WTC11 (cell line): ENCODE results near the gene TINAG. TPM values are rescaled to one million over a fixed set of nuclear protein-coding genes. Genes with fewer than 3 reads are reported as not detected.

Experiments used
- ATAC-seq: fragments of 200-7000 bp; cut with Tn5 transposase; 2 replicates; pipeline ENCODE4 v1.10.0; 2021; ENCODE audit warnings: mild to moderate bottlenecking, moderate library complexity
- CTCF ChIA-PET: fragments of 300-600 bp; sonication (Branson Sonifier 250); formaldehyde crosslinking; loops from one replicate; lab custom pipeline; 2021; ENCODE audit warnings: antibody characterized with exemption; lab: Charles Lee
- POLR2A ChIA-PET: fragments of 350-600 bp; sonication (Branson Sonifier 250); formaldehyde crosslinking; loops from one replicate; lab custom pipeline; 2021; ENCODE audit warnings: antibody characterized with exemption; lab: Charles Lee
- DNase-seq: peaks from one replicate; pipeline ENCODE4 v3.0.0; 2021; ENCODE audit warnings: low spot score
- H3K27ac Mint-ChIP-seq: 2 replicates; pipeline ENCODE4 v1.8.0; 2021; ENCODE audit warnings: mixed read lengths
- H3K27me3 Mint-ChIP-seq: 2 replicates; pipeline ENCODE4 v1.8.0; 2021; ENCODE audit warnings: low read depth, mild to moderate bottlenecking, moderate library complexity, mixed read lengths
- H3K36me3 Mint-ChIP-seq: 2 replicates; pipeline ENCODE4 v1.8.0; 2021; ENCODE audit warnings: mixed read lengths
- H3K4me1 Mint-ChIP-seq: 2 replicates; pipeline ENCODE4 v1.8.0; 2022; ENCODE audit warnings: mixed read lengths
- H3K4me3 Mint-ChIP-seq: 2 replicates; pipeline ENCODE4 v1.8.0; 2021; ENCODE audit warnings: mild to moderate bottlenecking, moderate library complexity, mixed read lengths
- H3K9me3 Mint-ChIP-seq: 2 replicates; pipeline ENCODE4 v1.8.0; 2021; ENCODE audit warnings: mixed read lengths
- CBFB ChIP-seq: sonication (generic); formaldehyde crosslinking; IDR thresholded peaks from 2 replicates; pipeline ENCODE4 v1.8.1; 2022; ENCODE audit warnings: mild to moderate bottlenecking, low read depth, missing genetic modification reagents
- CREM ChIP-seq: sonication (generic); formaldehyde crosslinking; IDR thresholded peaks from 2 replicates; pipeline ENCODE4 v1.8.1; 2022; ENCODE audit warnings: mild to moderate bottlenecking, missing genetic modification reagents, moderate library complexity
- ESRRA ChIP-seq: sonication (generic); formaldehyde crosslinking; IDR thresholded peaks from 2 replicates; pipeline ENCODE4 v1.8.1; 2022; ENCODE audit warnings: mild to moderate bottlenecking, missing genetic modification reagents, borderline replicate concordance
- HMGA2 ChIP-seq: fragments of 250-450 bp; sonication (Bioruptor Pico); IDR thresholded peaks from 2 replicates; pipeline ENCODE4 v1.4.0; 2021; ENCODE audit warnings: mild to moderate bottlenecking, moderate library complexity
- IRF2 ChIP-seq: sonication (generic); formaldehyde crosslinking; IDR thresholded peaks from 2 replicates; pipeline ENCODE4 v1.8.0; 2022; ENCODE audit warnings: low read depth, missing genetic modification reagents, borderline replicate concordance
- JAZF1 ChIP-seq: fragments of 250-450 bp; sonication (Bioruptor Pico); IDR thresholded peaks from 2 replicates; pipeline ENCODE4 v1.9.0; 2021; ENCODE audit warnings: moderate library complexity, mild to moderate bottlenecking, inconsistent platforms
- JUN ChIP-seq: sonication (generic); formaldehyde crosslinking; IDR thresholded peaks from 2 replicates; pipeline ENCODE4 v1.8.0; 2023; ENCODE audit warnings: mild to moderate bottlenecking, missing genetic modification reagents
- MYBL2 ChIP-seq: sonication (generic); formaldehyde crosslinking; IDR thresholded peaks from 2 replicates; pipeline ENCODE4 v1.8.1; 2023; ENCODE audit warnings: mild to moderate bottlenecking, moderate library complexity, missing genetic modification reagents
- NFATC4 ChIP-seq: fragments of 250-450 bp; sonication (Bioruptor Pico); IDR thresholded peaks from 2 replicates; pipeline ENCODE4 v1.9.0; 2021; ENCODE audit warnings: mild to moderate bottlenecking
- NFYB ChIP-seq: sonication (generic); formaldehyde crosslinking; conservative IDR thresholded peaks from 2 replicates; pipeline ENCODE4 v1.8.0; 2022; ENCODE audit warnings: low read depth, missing genetic modification reagents
- NR2C2 ChIP-seq: sonication (generic); formaldehyde crosslinking; IDR thresholded peaks from 2 replicates; pipeline ENCODE4 v1.8.0; 2022; ENCODE audit warnings: mild to moderate bottlenecking, missing genetic modification reagents
- RELA ChIP-seq: sonication (generic); formaldehyde crosslinking; IDR thresholded peaks from 2 replicates; pipeline ENCODE4 v1.8.1; 2022; ENCODE audit warnings: missing genetic modification reagents, mild to moderate bottlenecking, borderline replicate concordance
- RORB ChIP-seq: fragments of 250-450 bp; sonication (Bioruptor Pico); IDR thresholded peaks from 2 replicates; pipeline ENCODE4 v1.9.0; 2021; ENCODE audit warnings: mild to moderate bottlenecking
- SMAD3 ChIP-seq: sonication (generic); formaldehyde crosslinking; IDR thresholded peaks from 2 replicates; pipeline ENCODE4 v1.8.0; 2022; ENCODE audit warnings: missing genetic modification reagents, mild to moderate bottlenecking, borderline replicate concordance
- SOX15 ChIP-seq: fragments of 250-450 bp; sonication (Bioruptor Pico); IDR thresholded peaks from 2 replicates; pipeline ENCODE4 v1.9.0; 2021; ENCODE audit warnings: mild to moderate bottlenecking
- TCF7 ChIP-seq: sonication (generic); formaldehyde crosslinking; IDR thresholded peaks from 2 replicates; pipeline ENCODE4 v1.8.0; 2022; ENCODE audit warnings: mild to moderate bottlenecking, low read depth, missing genetic modification reagents, moderate library complexity
- ZBTB21 ChIP-seq: sonication (generic); formaldehyde crosslinking; IDR thresholded peaks from 2 replicates; pipeline ENCODE4 v1.8.1; 2023; ENCODE audit warnings: mild to moderate bottlenecking, missing genetic modification reagents, borderline replicate concordance
- ZNF232 ChIP-seq: sonication (generic); formaldehyde crosslinking; IDR thresholded peaks from 2 replicates; pipeline ENCODE4 v1.8.0; 2022; ENCODE audit warnings: mild to moderate bottlenecking, missing genetic modification reagents
- ZNF263 ChIP-seq: sonication (generic); formaldehyde crosslinking; IDR thresholded peaks from 2 replicates; pipeline ENCODE4 v1.8.1; 2022; ENCODE audit warnings: low read depth, mild to moderate bottlenecking, moderate library complexity, missing genetic modification reagents
- ZNF317 ChIP-seq: sonication (generic); formaldehyde crosslinking; IDR thresholded peaks from 2 replicates; pipeline ENCODE4 v1.8.1; 2023; ENCODE audit warnings: low read depth, mild to moderate bottlenecking, moderate library complexity, missing genetic modification reagents, borderline replicate concordance
- total RNA-seq: library from RNA; stranded (reverse); gene quantifications from 3 replicates; pipeline ENCODE4 v1.2.3, GENCODE V29; 2021
- TF ChIP-seq, protein P1 (sequence below): fragments of 250-450 bp; sonication (Bioruptor Pico); IDR thresholded peaks from 2 replicates; pipeline ENCODE4 v1.9.0; 2021; ENCODE audit warnings: mild to moderate bottlenecking
- TF ChIP-seq, protein P2 (sequence below): fragments of 250-450 bp; sonication (Bioruptor Pico); IDR thresholded peaks from 2 replicates; pipeline ENCODE4 v1.8.0; 2021; ENCODE audit warnings: mild to moderate bottlenecking
- TF ChIP-seq, protein P3 (sequence below): sonication (generic); formaldehyde crosslinking; IDR thresholded peaks from 2 replicates; pipeline ENCODE4 v1.8.1; 2022; ENCODE audit warnings: mild to moderate bottlenecking, moderate library complexity, missing genetic modification reagents
- TF ChIP-seq, protein P4 (sequence below): fragments of 200-600 bp; IDR thresholded peaks from 2 replicates; pipeline ENCODE4 v1.8.0; 2022; ENCODE audit warnings: antibody characterized with exemption
- TF ChIP-seq, protein P5 (sequence below): sonication (generic); formaldehyde crosslinking; IDR thresholded peaks from 2 replicates; pipeline ENCODE4 v1.8.0; 2022; ENCODE audit warnings: mild to moderate bottlenecking, missing genetic modification reagents
- TF ChIP-seq, protein P6 (sequence below): sonication (generic); formaldehyde crosslinking; IDR thresholded peaks from 2 replicates; pipeline ENCODE4 v1.8.0; 2022; ENCODE audit warnings: mild to moderate bottlenecking, missing genetic modification reagents

The TINAG gene
- total RNA-seq, 1 experiment from 2014 or later = not detected

DNA sequence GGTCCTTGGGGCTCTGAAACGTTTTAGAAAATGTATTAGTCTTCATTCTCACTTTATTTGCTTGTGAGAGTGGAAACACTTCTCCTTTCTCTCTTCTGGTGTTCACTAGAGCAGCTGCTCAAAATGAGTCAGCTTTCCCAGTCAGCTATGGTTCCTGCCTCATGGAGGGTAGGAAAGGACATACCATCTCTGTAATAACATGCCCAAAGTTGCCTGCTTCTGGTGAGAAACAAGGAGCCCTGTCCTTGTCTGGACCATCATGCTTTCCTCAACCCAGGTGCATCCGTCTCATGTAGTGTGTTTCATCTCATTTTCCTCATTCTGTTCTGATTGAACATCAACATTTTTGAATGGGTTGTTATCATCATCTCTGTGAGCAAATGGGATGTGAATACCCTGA lies 17.1 kb upstream of the TINAG start (continued):
- TF ChIP-seq CBFB (CRISPR knock-in tag) = no peak
- TF ChIP-seq, protein P1, sequence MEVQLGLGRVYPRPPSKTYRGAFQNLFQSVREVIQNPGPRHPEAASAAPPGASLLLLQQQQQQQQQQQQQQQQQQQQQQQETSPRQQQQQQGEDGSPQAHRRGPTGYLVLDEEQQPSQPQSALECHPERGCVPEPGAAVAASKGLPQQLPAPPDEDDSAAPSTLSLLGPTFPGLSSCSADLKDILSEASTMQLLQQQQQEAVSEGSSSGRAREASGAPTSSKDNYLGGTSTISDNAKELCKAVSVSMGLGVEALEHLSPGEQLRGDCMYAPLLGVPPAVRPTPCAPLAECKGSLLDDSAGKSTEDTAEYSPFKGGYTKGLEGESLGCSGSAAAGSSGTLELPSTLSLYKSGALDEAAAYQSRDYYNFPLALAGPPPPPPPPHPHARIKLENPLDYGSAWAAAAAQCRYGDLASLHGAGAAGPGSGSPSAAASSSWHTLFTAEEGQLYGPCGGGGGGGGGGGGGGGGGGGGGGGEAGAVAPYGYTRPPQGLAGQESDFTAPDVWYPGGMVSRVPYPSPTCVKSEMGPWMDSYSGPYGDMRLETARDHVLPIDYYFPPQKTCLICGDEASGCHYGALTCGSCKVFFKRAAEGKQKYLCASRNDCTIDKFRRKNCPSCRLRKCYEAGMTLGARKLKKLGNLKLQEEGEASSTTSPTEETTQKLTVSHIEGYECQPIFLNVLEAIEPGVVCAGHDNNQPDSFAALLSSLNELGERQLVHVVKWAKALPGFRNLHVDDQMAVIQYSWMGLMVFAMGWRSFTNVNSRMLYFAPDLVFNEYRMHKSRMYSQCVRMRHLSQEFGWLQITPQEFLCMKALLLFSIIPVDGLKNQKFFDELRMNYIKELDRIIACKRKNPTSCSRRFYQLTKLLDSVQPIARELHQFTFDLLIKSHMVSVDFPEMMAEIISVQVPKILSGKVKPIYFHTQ (CRISPR knock-in tag) = no peak

DNA sequence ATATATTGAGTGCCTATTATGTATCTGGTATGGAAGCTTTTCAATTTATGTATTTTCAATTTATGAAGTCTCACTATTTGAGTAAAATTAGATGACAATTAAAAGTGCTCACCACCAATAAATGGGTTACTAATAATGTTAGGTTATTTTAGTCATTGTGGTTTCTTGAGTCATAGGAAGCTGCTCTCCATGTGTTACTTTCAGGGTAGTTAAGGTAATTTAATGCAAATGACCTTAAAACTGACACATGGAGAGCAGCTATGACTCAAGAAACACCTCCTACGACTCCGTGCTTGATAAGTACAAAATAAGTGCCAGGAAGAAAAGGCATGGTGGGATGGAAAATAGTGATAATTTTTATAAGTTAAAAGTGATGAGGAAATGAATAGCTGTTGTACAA lies 16.5 kb upstream of the TINAG start:
- ChIA-PET POLR2A (no interaction called here), CTCF (no interaction called here)
- DNase-seq (no peak), ATAC-seq (no peak)
- H3K4me1 Mint-ChIP-seq = peaks cover 3% of the 10 kb centered on the region; the same call in 1 of the 2 replicates
- no peak overlapping the region for H3K4me3 Mint-ChIP-seq
- H3K9me3 Mint-ChIP-seq = peaks cover 3% of the 10 kb centered on the region; the same call in 1 of the 2 replicates
- H3K27me3 Mint-ChIP-seq = no peaks in the 10 kb centered on the region
- TF ChIP-seq, protein P2, sequence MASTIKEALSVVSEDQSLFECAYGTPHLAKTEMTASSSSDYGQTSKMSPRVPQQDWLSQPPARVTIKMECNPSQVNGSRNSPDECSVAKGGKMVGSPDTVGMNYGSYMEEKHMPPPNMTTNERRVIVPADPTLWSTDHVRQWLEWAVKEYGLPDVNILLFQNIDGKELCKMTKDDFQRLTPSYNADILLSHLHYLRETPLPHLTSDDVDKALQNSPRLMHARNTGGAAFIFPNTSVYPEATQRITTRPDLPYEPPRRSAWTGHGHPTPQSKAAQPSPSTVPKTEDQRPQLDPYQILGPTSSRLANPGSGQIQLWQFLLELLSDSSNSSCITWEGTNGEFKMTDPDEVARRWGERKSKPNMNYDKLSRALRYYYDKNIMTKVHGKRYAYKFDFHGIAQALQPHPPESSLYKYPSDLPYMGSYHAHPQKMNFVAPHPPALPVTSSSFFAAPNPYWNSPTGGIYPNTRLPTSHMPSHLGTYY = no peak
- TF ChIP-seq, protein P3, sequence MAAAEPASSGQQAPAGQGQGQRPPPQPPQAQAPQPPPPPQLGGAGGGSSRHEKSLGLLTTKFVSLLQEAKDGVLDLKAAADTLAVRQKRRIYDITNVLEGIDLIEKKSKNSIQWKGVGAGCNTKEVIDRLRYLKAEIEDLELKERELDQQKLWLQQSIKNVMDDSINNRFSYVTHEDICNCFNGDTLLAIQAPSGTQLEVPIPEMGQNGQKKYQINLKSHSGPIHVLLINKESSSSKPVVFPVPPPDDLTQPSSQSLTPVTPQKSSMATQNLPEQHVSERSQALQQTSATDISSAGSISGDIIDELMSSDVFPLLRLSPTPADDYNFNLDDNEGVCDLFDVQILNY = no peak
- TF ChIP-seq SMAD3 (CRISPR knock-in tag) (no peak), ZBTB21 (no peak), ZNF232 (CRISPR knock-in tag) (no peak), CREM (CRISPR knock-in tag) (no peak)
- H3K27ac Mint-ChIP-seq = no peak overlapping the region
- H3K36me3 Mint-ChIP-seq = no peaks in the 10 kb centered on the region

DNA sequence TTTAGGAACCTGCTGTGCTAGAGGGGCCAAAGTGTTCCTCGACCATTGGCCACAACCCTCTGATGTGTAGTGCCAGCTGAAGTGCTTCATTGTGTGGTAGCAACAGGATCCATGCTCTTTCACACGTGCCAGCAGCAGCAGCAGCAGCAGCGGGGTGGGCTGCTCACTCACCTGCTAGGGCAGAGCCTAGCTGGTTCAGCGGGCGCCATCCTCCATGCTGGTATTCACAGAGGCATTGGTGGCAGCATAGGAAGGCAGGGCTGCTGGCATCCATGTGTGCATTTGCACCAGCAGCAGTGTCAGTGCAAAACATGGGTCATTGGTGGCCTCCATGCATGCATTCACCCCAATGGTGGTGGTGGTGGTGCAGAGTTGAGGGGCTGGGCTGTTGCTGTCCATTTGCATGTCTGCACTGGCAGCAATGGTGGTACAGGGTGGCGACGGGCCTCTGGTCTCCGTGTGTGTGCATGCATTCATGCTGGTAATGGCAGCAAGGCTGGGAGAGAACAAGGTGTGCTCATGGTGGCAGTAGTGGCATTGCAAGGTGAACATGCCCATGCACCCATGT lies 13.2 kb upstream of the TINAG start:
- no peaks in the 10 kb centered on the region for H3K27me3 Mint-ChIP-seq
- TF ChIP-seq JUN (CRISPR knock-in tag) = no peak
- TF ChIP-seq CBFB (CRISPR knock-in tag) = no peak
- TF ChIP-seq, protein P4, sequence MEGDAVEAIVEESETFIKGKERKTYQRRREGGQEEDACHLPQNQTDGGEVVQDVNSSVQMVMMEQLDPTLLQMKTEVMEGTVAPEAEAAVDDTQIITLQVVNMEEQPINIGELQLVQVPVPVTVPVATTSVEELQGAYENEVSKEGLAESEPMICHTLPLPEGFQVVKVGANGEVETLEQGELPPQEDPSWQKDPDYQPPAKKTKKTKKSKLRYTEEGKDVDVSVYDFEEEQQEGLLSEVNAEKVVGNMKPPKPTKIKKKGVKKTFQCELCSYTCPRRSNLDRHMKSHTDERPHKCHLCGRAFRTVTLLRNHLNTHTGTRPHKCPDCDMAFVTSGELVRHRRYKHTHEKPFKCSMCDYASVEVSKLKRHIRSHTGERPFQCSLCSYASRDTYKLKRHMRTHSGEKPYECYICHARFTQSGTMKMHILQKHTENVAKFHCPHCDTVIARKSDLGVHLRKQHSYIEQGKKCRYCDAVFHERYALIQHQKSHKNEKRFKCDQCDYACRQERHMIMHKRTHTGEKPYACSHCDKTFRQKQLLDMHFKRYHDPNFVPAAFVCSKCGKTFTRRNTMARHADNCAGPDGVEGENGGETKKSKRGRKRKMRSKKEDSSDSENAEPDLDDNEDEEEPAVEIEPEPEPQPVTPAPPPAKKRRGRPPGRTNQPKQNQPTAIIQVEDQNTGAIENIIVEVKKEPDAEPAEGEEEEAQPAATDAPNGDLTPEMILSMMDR = no peak
- TF ChIP-seq HMGA2 (CRISPR knock-in tag) = no peak
- TF ChIP-seq, protein P5, sequence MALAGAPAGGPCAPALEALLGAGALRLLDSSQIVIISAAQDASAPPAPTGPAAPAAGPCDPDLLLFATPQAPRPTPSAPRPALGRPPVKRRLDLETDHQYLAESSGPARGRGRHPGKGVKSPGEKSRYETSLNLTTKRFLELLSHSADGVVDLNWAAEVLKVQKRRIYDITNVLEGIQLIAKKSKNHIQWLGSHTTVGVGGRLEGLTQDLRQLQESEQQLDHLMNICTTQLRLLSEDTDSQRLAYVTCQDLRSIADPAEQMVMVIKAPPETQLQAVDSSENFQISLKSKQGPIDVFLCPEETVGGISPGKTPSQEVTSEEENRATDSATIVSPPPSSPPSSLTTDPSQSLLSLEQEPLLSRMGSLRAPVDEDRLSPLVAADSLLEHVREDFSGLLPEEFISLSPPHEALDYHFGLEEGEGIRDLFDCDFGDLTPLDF (CRISPR knock-in tag) = no peak
- TF ChIP-seq NR2C2 (CRISPR knock-in tag) = no peak
- TF ChIP-seq ESRRA = no peak
- TF ChIP-seq ZNF263 (CRISPR knock-in tag) = no peak
- no peak for TF ChIP-seq TCF7 (CRISPR knock-in tag)
- TF ChIP-seq MYBL2 = no peak
- TF ChIP-seq SOX15 = no peak
- TF ChIP-seq ZNF317 (CRISPR knock-in tag) = no peak
- no peak for TF ChIP-seq RORB (CRISPR knock-in tag)
- TF ChIP-seq IRF2 (CRISPR knock-in tag) = no peak
- no peak for TF ChIP-seq NFYB
- TF ChIP-seq NFATC4 (CRISPR knock-in tag) = no peak
- no peak for TF ChIP-seq JAZF1 (CRISPR knock-in tag)
- TF ChIP-seq, protein P6, sequence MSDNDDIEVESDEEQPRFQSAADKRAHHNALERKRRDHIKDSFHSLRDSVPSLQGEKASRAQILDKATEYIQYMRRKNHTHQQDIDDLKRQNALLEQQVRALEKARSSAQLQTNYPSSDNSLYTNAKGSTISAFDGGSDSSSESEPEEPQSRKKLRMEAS (CRISPR knock-in tag) = no peak
- TF ChIP-seq RELA (CRISPR knock-in tag) = no peak
- no peak for TF ChIP-seq ZNF232 (CRISPR knock-in tag)

More for the DNA sequence above, 13.2 kb upstream of the TINAG start:
- Mint-ChIP-seq H3K36me3 (no peaks in the 10 kb centered on the region), H3K4me3 (no peak overlapping the region), H3K27ac (no peak overlapping the region), H3K9me3 (peaks cover 3% of the 10 kb centered on the region; the same call in 1 of the 2 replicates), H3K4me1 (peaks cover 3% of the 10 kb centered on the region; the same call in 1 of the 2 replicates)
- ChIA-PET CTCF (no interaction called here), POLR2A (no interaction called here)
- ATAC-seq (no peak), DNase-seq (no peak)
